Peyer's patch (tissue), 4 donors: ENCODE results near the gene CELF4. TPM values are rescaled to one million over a fixed set of nuclear protein-coding genes. Genes with fewer than 3 reads are reported as not detected.

Source experiments
- DNase-seq, 3 donors: peaks; one replicate each; pipeline ENCODE4 v3.0.0-alpha.2; 2017 to 2019
- H3K27ac ChIP-seq, 4 donors: fragments of 200-600 bp; sonication (generic); one replicate each; pipeline ENCODE4 v1.5.1; 2016 to 2019
- H3K27me3 ChIP-seq, 2 donors: fragments of 200-600 bp; sonication (generic); one replicate each; pipeline ENCODE4 v1.5.1; 2019
- H3K36me3 ChIP-seq, 3 donors: fragments of 200-600 bp; sonication (generic); one replicate each; pipeline ENCODE4 v1.5.1; 2016 to 2019
- H3K4me1 ChIP-seq, 4 donors: fragments of 200-600 bp; sonication (generic); one replicate each; pipeline ENCODE4 v1.5.1; 2016 to 2019
- H3K4me3 ChIP-seq, 4 donors: fragments of 200-600 bp; sonication (generic); 1 replicate in 3 of 4; 2 replicates in 1 of 4; pipeline ENCODE4 v1.5.1; 2016 to 2019; ENCODE audit warnings: mild to moderate bottlenecking in 1 of 4
- H3K9me3 ChIP-seq, 4 donors: fragments of 200-600 bp; sonication (generic); one replicate each; pipeline ENCODE4 v1.5.1; 2016 to 2019; ENCODE audit warnings: mild to moderate bottlenecking in 1 of 4
- POLR2A ChIP-seq, 2 donors: fragments of 450-650 bp; IDR thresholded peaks; one replicate each; pipeline ENCODE4 v1.5.1; 2017; ENCODE audit warnings: antibody characterized with exemption in 2 of 2, mild to moderate bottlenecking in 2 of 2, moderate library complexity in 2 of 2
- total RNA-seq, 4 donors: library from RNA; depleted of rRNA; stranded (reverse); fragments of >200 nt; gene quantifications; one replicate each; pipeline ENCODE4 v1.1.0, GENCODE V29; 2016
- TF ChIP-seq, protein P1 (sequence below), 6 experiments: fragments of 450-650 bp in 4 of 6; fragments of 200-600 bp in 2 of 6; sonication (generic) in 1 of 6; IDR thresholded peaks; one replicate each; pipeline ENCODE4 v1.5.1; 2017 to 2019; ENCODE audit warnings: antibody characterized with exemption in 6 of 6, mild to moderate bottlenecking in 3 of 6, moderate library complexity in 1 of 6

CELF4 gene
- total RNA-seq, 4 donors from 2014 or later: 0.35 to 4.8 TPM; not detected in 2

DNA sequence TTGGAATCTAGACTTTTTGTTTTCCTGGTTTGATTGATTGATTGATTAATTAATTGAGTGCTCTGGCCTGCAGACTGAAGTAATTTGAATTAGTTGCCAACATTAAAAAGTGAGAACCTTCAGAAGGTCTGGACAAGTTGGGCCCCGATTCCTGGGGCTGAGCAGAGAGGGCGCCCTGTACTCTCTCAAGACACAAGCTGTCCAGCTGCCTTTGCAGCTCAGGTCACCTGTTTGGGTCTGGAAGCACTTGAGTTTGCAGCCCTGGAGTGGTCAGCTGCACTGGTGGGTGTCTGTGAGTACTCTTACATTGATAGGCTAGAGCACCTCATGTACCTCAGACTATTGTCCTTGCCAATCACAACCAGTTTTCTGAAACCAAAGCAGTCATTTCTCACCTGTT lies 22.7 kb upstream of the CELF4 start:
- Histone ChIP-seq H3K9me3 (no peaks in the 10 kb centered on the region), H3K4me1 (no peaks in the 10 kb centered on the region), H3K27ac (no peak overlapping the region), H3K36me3 (no peaks in the 10 kb centered on the region), H3K4me3 (no peak overlapping the region), H3K27me3 (no peaks in the 10 kb centered on the region)
- TF ChIP-seq, protein P1, sequence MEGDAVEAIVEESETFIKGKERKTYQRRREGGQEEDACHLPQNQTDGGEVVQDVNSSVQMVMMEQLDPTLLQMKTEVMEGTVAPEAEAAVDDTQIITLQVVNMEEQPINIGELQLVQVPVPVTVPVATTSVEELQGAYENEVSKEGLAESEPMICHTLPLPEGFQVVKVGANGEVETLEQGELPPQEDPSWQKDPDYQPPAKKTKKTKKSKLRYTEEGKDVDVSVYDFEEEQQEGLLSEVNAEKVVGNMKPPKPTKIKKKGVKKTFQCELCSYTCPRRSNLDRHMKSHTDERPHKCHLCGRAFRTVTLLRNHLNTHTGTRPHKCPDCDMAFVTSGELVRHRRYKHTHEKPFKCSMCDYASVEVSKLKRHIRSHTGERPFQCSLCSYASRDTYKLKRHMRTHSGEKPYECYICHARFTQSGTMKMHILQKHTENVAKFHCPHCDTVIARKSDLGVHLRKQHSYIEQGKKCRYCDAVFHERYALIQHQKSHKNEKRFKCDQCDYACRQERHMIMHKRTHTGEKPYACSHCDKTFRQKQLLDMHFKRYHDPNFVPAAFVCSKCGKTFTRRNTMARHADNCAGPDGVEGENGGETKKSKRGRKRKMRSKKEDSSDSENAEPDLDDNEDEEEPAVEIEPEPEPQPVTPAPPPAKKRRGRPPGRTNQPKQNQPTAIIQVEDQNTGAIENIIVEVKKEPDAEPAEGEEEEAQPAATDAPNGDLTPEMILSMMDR (IDR thresholded peaks at IDR 0.05): no peak
- no peak for TF ChIP-seq POLR2A (IDR thresholded peaks at IDR 0.05)
- DNase-seq: no peak

DNA sequence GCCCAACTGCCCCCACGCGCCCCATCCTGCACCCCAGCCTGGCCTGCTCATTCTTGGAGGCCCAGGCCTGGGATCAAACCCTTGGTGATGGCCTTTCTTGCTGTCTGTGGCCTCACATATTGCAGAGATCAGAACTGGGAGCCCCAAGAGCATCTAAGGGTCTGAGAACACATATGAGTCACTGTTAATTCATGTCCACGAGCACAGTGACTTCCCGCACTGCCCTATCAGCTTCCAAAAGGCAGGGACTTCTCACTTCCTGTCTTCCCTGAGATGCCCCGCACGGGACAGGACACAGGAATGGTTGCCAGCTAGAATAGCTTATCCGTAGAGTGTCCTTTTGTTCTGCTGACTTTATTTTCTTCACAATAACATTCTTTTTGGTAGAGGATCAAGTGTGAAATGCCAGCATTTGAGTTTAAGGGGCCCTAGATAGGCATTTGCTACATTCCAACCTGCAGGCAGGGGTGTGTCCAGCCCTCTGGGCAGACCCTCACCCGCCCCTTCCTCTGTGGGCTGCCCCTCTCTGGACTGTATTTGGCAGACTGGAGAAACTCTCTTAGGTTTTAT lies 21.1 kb upstream of the CELF4 start:
- no peak overlapping the region for H3K4me3 ChIP-seq
- no peaks in the 10 kb centered on the region for H3K4me1 ChIP-seq
- no peak for DNase-seq
- no peaks in the 10 kb centered on the region for H3K36me3 ChIP-seq
- no peaks in the 10 kb centered on the region for H3K27me3 ChIP-seq
- TF ChIP-seq POLR2A (IDR thresholded peaks at IDR 0.05): no peak
- TF ChIP-seq, protein P1 (IDR thresholded peaks at IDR 0.05): no peak
- H3K27ac ChIP-seq: no peak overlapping the region
- no peaks in the 10 kb centered on the region for H3K9me3 ChIP-seq

DNA sequence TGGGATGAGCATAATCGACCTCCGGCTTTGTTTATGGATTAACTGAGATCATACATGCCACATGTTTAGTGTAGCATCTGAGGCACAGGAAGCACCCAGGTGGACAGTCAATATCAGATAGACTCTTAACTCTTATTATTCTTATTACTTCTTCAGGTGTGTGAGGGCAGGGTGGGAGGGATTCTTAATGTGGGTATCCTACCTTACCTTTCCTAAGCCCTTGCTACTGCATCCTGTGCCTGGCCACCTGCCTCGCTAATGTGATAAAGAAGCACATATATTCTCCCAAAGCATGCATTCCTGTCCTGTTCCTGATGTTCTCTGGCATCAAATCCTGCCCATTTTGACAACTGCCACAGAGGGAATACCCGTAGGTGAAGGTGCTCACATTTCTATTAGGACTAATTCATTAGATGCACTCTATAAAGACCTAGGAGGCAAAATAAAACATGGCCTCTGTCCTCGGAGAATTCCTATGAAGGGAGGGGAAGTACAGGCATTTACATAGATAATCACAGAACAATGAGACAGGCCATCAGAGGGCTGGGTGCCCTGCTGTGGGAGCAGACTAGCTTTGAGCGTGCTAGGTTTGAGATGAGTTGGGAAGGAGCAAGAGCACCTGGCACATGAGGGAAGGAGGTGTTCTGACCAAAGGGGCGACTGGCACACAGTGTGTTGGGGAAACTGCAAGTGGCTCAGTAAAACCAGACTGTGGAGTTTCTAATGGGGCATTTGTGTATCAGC lies 19.5 kb upstream of the CELF4 start:
- TF ChIP-seq POLR2A (IDR thresholded peaks at IDR 0.05): no peak
- TF ChIP-seq, protein P1 (IDR thresholded peaks at IDR 0.05): no peak
- H3K9me3 ChIP-seq: no peaks in the 10 kb centered on the region
- H3K4me3 ChIP-seq: no peak overlapping the region
- H3K4me1 ChIP-seq: no peaks in the 10 kb centered on the region
- DNase-seq: no peak
- H3K36me3 ChIP-seq: no peaks in the 10 kb centered on the region
- H3K27me3 ChIP-seq: no peaks in the 10 kb centered on the region
- H3K27ac ChIP-seq: no peak overlapping the region

DNA sequence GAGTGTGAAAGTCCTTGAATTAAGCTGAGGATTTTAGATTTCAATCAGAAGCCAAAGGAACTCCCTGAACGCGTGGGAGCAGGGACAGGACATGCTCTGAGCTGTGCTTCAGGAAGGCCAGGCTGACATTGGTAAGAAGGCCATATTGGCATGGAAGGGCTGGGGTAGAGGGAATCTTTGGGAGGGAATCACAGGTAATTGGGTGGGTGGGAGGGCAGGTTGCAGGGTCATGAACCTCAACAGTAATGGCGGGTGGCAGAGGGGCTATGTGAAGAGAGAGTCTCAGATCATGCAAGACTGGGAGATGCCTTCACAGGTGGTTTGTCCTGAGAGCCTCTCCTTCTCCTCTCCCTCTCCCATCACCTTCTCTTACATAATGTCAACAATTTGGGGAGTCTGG lies 18.6 kb upstream of the CELF4 start:
- H3K27me3 ChIP-seq: no peaks in the 10 kb centered on the region
- no peaks in the 10 kb centered on the region for H3K36me3 ChIP-seq
- TF ChIP-seq, protein P1 (IDR thresholded peaks at IDR 0.05): no peak
- no peak for TF ChIP-seq POLR2A (IDR thresholded peaks at IDR 0.05)
- H3K9me3 ChIP-seq: no peaks in the 10 kb centered on the region
- no peaks in the 10 kb centered on the region for H3K4me1 ChIP-seq
- DNase-seq: no peak
- H3K27ac ChIP-seq: no peak overlapping the region
- no peak overlapping the region for H3K4me3 ChIP-seq

DNA sequence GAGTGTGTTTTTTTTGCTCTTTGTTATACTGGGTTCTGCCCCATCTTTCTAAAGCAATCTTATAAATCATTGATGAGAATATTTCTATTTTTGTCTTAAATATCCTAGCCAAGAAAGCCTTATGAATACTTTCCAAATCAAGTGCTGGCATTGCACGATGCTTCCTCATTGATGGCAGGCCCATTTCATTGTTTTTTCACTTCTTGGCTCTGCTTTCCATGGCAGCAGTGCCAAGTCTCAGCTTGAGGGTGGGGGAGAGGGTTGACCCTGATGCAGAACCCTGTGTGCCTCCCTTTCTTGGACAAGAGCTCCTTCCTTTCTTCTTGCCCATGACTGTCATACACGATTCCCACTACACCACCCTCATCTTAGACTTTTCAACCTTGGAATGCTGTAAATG lies 16.7 kb upstream of the CELF4 start:
- Histone ChIP-seq H3K4me3 (no peak overlapping the region), H3K27ac (no peak overlapping the region), H3K4me1 (no peaks in the 10 kb centered on the region), H3K36me3 (no peaks in the 10 kb centered on the region), H3K27me3 (no peaks in the 10 kb centered on the region), H3K9me3 (no peaks in the 10 kb centered on the region)
- TF ChIP-seq POLR2A (IDR thresholded peaks at IDR 0.05): no peak
- TF ChIP-seq, protein P1 (IDR thresholded peaks at IDR 0.05): no peak
- DNase-seq: no peak
